GM13977 (cell line): ENCODE measurements around the gene ZNF396.

ENCODE experiments used
- DNase-seq: peaks from one replicate; pipeline ENCODE4 v3.0.0; 2012; ENCODE audit warnings: low spot score
- in situ Hi-C: fragments of 300-500 bp; cut with MboI; formaldehyde crosslinking; loops from one replicate; pipeline ENCODE4 v1.12.0; 2022; ENCODE audit warnings: low sequenced_read_pairs, low pct_unique_long_range_greater_than_20kb, mixed read lengths, inconsistent platforms; ENCODE audit not compliant: unreplicated experiment
- TF ChIP-seq, protein P1 (sequence below): IDR thresholded peaks from 2 replicates; pipeline ENCODE4 v1.5.1; 2012; ENCODE audit warnings: mild to moderate bottlenecking, control low read depth; ENCODE audit not compliant: insufficient read depth; ENCODE audit errors: extremely low read depth, missing control alignments

Gene ZNF396

DNA sequence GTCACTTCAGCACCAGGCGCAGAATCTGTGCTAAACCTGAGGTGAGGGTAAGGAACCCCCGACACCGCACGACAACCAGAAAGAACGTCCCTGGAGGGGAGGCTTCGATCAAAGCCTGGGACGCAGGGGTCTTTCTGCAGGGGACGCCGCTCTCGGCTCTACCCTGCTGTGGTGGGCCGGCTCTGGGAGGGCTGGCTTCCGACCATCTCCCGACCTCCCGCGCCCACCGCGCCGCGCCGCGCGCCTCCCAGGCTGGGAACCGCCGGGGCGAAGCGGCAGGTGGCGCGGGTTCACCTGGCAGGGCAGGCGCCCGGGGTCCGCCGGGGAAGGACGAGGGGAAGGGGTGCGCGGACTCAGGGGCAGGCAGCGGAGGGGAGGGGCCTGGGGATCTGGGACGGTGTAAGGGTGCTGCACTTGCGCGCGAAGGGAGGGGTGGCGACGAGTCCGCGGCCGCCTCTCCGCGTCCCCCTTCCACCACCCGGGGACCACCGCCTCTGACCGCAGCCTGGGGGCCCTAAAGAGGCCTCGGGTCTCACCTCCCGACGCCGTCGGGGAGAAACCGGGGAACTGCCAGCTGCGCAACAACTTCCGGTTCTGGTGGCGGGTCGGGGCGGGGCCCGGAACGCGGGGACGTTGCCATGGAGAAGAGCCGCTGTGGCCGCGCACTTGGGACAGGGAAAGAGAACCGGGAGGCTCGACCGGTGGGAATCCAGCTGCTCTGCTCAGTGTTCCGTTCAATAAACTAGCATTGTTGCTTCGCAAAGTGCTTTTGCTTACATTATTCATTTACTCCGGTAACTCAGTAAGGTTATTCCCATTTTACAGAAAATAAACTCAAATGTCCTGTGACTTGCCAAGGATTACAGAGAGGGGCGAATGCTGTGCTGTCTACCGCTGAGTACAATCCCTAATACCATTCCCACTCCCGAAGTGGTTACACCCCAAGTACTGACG is at the start of gene ZNF396:
TSS of gene ZNF396 (minus strand) at position 596 of the 954 bp plus-strand sequence. CDS start 3,045 bp downstream, outside the sequence.
- in situ Hi-C loops, result loop anchor here (10.0 to 25.0 kb wide), 2 partner anchors 152 to 910 kb away; partner anchors contain the start of gene FHOD3
- TF ChIP-seq, protein P1, sequence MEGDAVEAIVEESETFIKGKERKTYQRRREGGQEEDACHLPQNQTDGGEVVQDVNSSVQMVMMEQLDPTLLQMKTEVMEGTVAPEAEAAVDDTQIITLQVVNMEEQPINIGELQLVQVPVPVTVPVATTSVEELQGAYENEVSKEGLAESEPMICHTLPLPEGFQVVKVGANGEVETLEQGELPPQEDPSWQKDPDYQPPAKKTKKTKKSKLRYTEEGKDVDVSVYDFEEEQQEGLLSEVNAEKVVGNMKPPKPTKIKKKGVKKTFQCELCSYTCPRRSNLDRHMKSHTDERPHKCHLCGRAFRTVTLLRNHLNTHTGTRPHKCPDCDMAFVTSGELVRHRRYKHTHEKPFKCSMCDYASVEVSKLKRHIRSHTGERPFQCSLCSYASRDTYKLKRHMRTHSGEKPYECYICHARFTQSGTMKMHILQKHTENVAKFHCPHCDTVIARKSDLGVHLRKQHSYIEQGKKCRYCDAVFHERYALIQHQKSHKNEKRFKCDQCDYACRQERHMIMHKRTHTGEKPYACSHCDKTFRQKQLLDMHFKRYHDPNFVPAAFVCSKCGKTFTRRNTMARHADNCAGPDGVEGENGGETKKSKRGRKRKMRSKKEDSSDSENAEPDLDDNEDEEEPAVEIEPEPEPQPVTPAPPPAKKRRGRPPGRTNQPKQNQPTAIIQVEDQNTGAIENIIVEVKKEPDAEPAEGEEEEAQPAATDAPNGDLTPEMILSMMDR, result no peak
- DNase-seq, result peak; percentile 86

DNA sequence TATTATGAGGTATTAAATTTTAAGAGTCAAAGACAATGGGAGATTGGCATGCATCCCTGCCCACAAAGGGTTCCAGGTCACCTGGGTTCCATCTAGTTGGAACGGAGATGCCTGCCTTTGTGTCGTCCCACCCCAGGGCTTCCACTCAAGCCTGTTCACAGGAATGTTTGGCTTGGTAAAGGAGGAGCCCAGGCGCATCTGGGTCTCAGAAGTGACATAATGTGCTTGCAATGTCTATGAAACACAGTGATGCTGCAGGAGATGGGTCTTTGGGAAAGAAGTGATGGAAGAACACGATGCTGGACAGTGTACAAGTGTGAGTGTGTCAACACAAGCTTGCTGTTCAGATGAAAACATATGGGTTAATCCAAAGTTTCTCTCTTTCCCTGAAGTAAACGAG is 49.6 kb upstream of the ZNF396 start:
- in situ Hi-C loops, result no loop called here
- TF ChIP-seq, protein P1, result no peak
- no peak for DNase-seq

DNA sequence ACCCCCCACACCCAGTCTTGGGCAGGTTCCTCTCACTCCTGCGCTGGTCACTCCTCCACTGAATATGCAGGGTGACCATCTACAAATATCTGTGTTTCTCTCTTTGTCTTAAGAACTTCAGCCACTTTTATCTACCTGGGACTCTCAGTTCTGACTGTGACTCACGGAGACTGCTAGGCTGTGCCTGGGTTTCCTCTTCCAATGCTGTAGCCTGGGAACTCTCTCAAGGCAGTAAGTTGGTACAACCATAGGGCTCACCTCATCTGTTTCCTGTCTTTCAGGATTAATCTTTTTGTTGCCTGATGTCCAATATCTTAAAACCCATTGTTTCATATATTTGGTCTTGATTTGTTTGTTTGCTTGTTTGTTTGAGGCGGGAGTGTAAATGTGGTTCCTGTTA is 47.2 kb upstream of the ZNF396 start:
- DNase-seq, result no peak
- TF ChIP-seq, protein P1, result no peak
- in situ Hi-C loops, result no loop called here

DNA sequence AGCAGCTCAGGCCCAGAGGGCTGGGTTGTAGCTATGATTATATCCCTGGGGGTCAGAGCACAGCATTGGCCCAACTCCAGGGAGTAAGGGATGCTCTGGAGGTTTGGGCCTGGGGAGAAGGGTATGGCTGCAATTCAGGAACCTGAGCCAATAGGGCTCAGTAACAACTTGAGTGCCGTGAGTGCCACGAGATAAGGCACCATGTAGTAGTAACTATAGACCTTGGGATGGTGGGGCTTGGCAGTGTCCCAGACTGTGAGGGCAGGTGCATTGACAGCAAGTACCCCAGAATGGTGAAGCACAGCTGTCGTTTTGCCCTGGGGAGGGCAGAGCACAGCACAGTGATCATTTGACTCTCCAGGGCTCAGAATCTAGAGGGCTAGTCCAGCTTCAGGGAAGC is 45.1 kb upstream of the ZNF396 start:
- no peak for DNase-seq
- TF ChIP-seq, protein P1, result no peak
- in situ Hi-C loops, result no loop called here

DNA sequence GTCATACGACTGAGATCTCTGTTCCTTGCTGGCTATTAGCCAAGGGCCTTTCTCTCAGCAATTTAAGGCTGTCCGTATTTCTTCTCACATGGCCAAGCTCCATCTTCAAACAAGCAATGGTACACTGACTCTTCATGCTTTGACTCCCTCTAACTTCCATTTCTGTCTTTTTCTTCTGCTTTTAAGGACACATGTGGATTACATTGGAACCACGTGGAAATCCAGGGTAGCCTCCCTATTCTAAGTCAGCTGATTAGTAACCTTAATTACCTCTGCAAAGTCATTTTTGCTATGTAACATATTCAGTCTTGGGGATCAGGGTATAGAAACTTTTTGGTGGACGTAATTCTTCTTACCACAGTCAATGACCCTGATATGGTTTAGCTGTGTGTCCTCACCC is 41.5 kb upstream of the ZNF396 start:
- TF ChIP-seq, protein P1, result no peak
- in situ Hi-C loops, result no loop called here
- DNase-seq, result no peak

DNA sequence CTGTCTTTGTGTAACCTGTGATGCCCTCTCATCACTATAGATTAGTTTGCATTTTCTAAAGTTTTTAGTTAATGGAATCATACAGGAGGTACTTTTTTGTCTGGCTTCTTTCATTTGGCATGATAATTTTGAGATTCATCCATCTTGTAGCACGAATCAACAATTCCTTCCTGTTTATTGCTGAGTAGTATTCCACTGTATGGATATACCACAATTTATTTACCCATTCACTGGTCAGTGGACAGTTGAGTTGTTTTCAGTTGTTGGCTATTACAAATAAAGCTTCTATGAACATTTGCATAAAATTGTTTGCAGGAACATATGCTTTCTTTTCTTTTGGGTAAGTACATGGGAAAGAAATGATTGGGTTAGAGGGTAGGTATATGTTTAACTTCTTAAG is 40.1 kb upstream of the ZNF396 start:
- TF ChIP-seq, protein P1, result no peak
- in situ Hi-C loops, result no loop called here
- DNase-seq, result no peak
